AG04450 (cell line): ENCODE measurements around the gene ZNF335. TPM values are rescaled to one million over a fixed set of nuclear protein-coding genes. Genes with fewer than 3 reads are reported as not detected.

Experiments used
- CTCF ChIA-PET: fragments of 300-600, 350-600 bp; formaldehyde crosslinking; extraction: SDS; loops from one replicate; lab custom pipeline; 2022; ENCODE audit warnings: antibody characterized with exemption, inconsistent platforms; lab: Charles Lee
- POLR2A ChIA-PET: fragments of 350-600 bp; formaldehyde crosslinking; extraction: SDS; loops from one replicate; lab custom pipeline; 2021; ENCODE audit warnings: antibody characterized with exemption, inconsistent platforms; lab: Yijun Ruan, JAX
- DNase-seq: peaks from one replicate; pipeline ENCODE4 v3.0.0-alpha.2; 2011; ENCODE audit warnings: low read depth, low spot score
- H3K27ac ChIP-seq: one replicate; pipeline ENCODE4 v1.5.1; 2012; ENCODE audit warnings: low read depth, low read length, control low read depth
- H3K27me3 ChIP-seq: one replicate; pipeline ENCODE4 v1.6.0; 2012; ENCODE audit warnings: low read length; ENCODE audit not compliant: control insufficient read depth, insufficient read depth
- H3K4me3 ChIP-seq: 2 replicates; pipeline ENCODE4 v1.5.1; 2011; ENCODE audit warnings: mild to moderate bottlenecking, low read depth, low read length, control low read depth
- H3K9me3 ChIP-seq: 2 replicates; pipeline ENCODE4 v1.5.1; 2012; ENCODE audit warnings: low read length; ENCODE audit not compliant: control insufficient read depth, insufficient read depth
- polyA plus RNA-seq: library from polyadenylated mRNA; depleted of rRNA; stranded (reverse); fragments of >200 nt; gene quantifications from 2 replicates; pipeline ENCODE4 v1.2.3, GENCODE V29; 2011
- TF ChIP-seq, protein P1 (sequence below): IDR thresholded peaks from 2 replicates; pipeline ENCODE4 v1.5.1; 2011; ENCODE audit warnings: low read depth, low read length, control low read depth, inconsistent platforms

Gene ZNF335
- polyA plus RNA-seq, 1 experiment: 5.5 TPM

DNA sequence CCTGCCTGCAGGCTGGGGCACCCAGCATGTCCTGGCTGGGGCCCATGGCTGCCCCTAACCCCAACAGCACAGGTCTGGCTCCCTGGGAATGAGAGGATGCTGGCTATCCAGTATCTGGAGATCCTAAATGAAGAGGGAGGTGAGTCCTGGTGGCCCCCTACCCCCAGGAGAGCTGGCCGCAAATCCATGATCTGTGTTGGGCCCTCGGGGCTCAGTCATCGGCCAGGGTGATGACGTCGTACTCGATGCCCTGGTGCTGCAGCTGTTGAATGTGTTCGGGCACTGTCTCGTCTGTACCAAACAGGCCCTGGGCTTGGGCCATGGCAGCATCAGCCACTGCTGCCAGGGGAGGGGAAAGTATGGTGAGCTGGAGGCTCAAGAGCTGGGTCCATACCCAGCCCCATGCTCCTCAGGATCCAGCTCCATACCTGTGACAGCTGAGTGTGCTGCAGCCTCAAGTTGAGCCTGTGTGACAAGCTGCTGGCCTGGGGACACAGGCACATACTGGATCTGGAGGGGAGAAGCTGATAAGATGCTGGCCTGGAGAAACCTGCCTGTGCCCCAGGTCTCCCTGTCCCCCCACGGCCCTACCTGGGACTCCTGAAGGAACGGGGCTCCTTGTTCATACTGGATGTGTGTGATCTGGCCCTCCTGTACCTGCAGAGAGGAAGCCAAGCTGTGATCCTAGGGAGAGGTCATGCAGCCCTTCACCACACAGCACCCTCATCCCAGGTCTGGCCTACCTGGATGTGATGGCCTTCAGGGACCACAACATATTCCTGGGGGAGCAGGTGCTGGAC, 23.1 kb downstream of the ZNF335 start:
- no peaks in the 10 kb centered on the region; the same call in 1 of the 2 replicates for H3K9me3 ChIP-seq
- CTCF ChIA-PET: interaction anchor here (0.7 to 3.0 kb wide), 3 partner anchors 21 to 59 kb away, joined by 3 to 17 read pairs (median 4); partner anchors contain the start of gene PLTP
- peak overlapping the region; percentile 2 for H3K27ac ChIP-seq
- POLR2A ChIA-PET: interaction anchor here (1.5 to 5.6 kb wide), 3 partner anchors 9 to 20 kb away, joined by 6 to 43 read pairs (median 6); partner anchors contain the start of gene PCIF1
- no peak for DNase-seq
- H3K27me3 ChIP-seq: no peaks in the 10 kb centered on the region
- H3K4me3 ChIP-seq: no peak overlapping the region
- TF ChIP-seq, protein P1, sequence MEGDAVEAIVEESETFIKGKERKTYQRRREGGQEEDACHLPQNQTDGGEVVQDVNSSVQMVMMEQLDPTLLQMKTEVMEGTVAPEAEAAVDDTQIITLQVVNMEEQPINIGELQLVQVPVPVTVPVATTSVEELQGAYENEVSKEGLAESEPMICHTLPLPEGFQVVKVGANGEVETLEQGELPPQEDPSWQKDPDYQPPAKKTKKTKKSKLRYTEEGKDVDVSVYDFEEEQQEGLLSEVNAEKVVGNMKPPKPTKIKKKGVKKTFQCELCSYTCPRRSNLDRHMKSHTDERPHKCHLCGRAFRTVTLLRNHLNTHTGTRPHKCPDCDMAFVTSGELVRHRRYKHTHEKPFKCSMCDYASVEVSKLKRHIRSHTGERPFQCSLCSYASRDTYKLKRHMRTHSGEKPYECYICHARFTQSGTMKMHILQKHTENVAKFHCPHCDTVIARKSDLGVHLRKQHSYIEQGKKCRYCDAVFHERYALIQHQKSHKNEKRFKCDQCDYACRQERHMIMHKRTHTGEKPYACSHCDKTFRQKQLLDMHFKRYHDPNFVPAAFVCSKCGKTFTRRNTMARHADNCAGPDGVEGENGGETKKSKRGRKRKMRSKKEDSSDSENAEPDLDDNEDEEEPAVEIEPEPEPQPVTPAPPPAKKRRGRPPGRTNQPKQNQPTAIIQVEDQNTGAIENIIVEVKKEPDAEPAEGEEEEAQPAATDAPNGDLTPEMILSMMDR: no peak

DNA sequence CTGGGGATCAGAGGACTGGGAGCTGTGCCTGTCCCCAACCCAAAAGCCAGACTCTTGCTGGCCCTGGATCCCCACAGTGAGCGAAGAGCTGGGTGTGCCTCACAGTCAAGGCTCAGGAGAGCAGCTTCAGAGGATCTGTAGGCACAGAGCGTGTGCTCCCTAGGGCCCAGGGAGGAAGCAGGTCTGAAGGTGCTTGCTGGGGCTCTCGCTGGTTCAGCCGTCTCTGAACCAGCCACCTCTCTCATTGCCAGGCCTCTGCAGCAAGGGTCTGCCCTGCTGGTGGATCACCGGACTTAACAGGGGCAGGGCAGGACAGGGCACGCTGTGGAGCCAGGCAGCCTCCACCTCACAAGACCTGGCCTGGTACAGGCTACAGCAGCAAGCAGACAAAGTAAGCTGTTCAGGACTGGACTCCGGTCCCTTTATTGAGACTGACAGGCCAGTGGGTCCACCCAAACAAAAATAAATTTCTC, 23.7 kb downstream of the ZNF335 start:
- TF ChIP-seq, protein P1: no peak
- no peak for DNase-seq
- Histone ChIP-seq H3K9me3 (no peaks in the 10 kb centered on the region; the same call in 1 of the 2 replicates), H3K27ac (peak overlapping the region; percentile 2), H3K4me3 (no peak overlapping the region), H3K27me3 (no peaks in the 10 kb centered on the region)
- POLR2A ChIA-PET: interaction anchor here (1.9 to 5.6 kb wide), 2 partner anchors 10 to 12 kb away, joined by 6 to 43 read pairs; partner anchors contain the start of gene PCIF1
- CTCF ChIA-PET: interaction anchor here (3.0 kb wide), 1 partner anchor 22 kb away, joined by 17 read pairs; no protein-coding TSS in a partner anchor

DNA sequence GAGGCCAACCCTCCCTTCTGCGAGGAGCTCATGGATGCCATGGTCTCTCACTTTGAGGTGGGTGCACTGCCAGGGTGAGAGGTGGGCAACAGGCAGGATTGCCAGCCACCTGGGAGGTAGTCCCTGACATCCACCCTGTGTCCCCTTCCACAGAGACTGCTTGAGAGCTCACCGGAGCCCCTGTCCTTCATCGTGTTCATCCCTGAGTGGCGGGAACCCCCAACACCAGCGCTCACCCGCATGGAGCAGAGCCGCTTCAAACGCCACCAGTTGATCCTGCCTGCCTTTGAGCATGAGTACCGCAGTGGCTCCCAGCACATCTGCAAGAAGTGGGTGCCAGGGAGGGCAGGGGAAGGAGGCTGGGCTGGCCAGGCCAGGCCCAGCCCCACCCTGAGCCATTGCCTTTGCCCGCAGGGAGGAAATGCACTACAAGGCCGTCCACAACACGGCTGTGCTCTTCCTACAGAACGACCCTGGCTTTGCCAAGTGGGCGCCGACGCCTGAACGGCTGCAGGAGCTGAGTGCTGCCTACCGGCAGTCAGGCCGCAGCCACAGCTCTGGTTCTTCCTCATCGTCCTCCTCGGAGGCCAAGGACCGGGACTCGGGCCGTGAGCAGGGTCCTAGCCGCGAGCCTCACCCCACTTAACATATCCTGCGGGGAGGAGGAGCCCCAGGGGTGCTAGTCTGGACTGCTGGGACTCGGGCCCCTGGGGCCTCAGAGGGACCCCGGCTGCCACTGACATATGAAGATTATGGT, 24.7 kb downstream of the ZNF335 start:
- ChIA-PET POLR2A (interaction anchor here (0.5 to 5.6 kb wide), 3 partner anchors 11 to 63 kb away, joined by 5 to 43 read pairs (median 6); partner anchors contain the start of gene PCIF1), CTCF (interaction anchor here (1.0 to 3.0 kb wide), 2 partner anchors 23 to 149 kb away, joined by 3 to 17 read pairs; no protein-coding TSS in a partner anchor)
- Histone ChIP-seq H3K9me3 (no peaks in the 10 kb centered on the region; the same call in 1 of the 2 replicates), H3K27ac (no peak overlapping the region), H3K27me3 (no peaks in the 10 kb centered on the region), H3K4me3 (no peak overlapping the region)
- TF ChIP-seq, protein P1: no peak
- no peak for DNase-seq

DNA sequence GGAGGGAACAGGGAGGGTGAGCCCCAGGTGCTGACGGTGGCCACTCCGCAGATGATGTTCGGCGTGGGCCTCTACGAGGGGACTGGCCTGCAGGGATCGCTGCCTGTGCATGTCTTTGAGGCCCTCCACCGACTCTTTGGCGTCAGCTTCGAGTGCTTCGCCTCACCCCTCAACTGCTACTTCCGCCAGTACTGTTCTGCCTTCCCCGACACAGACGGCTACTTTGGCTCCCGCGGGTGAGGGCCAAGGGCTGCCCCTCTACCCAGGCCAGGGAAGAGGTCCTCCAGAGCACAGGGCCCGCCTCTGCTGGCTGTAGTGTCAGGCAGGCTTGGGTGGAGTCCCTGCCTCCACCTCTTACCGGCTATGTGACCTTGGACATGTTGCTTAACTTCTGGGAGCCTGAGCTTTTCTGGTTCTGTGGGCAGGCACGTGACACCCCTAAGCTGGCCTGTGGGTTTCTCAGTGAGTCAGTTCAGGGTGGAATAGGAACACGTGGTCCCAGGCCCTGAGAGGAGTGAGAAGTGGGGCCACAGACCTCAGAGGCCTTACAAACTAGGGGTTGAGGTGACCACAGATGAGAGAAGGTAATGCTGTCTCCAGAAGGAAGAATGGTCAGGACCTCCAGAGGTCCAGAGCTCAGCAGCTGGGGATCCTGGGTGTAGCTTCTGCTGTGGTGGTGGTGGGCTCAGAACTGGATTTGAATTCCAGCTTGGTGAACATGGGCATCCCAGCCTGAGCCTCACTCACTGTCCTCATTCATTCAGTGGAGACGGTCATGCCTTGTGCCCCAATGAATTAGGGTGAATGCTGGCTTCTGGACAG, 25.6 kb downstream of the ZNF335 start:
- CTCF ChIA-PET: interaction anchor here (1.0 to 2.7 kb wide), 2 partner anchors 23 to 148 kb away, joined by 3 to 9 read pairs; no protein-coding TSS in a partner anchor
- H3K27ac ChIP-seq: peak overlapping the region; percentile 2
- no peak for DNase-seq

More for the DNA sequence above, 25.6 kb downstream of the ZNF335 start:
- Histone ChIP-seq H3K4me3 (no peak overlapping the region), H3K9me3 (no peaks in the 10 kb centered on the region; the same call in 1 of the 2 replicates), H3K27me3 (no peaks in the 10 kb centered on the region)
- TF ChIP-seq, protein P1: no peak
- POLR2A ChIA-PET: interaction anchor here (5.6 kb wide), 1 partner anchor 10 kb away, joined by 43 read pairs; the partner anchor contains the start of gene PCIF1
